Psoas muscle (tissue), 8 donors: ENCODE results near the gene MTOR. TPM values are rescaled to one million over a fixed set of nuclear protein-coding genes. Genes with fewer than 3 reads are reported as not detected.

ENCODE experiments used
- ATAC-seq, 4 donors: fragments of 200-7000 bp; cut with Tn5 transposase; one replicate each; pipeline ENCODE4 v1.9.1; 2020; ENCODE audit warnings: moderate library complexity in 3 of 4, mild to moderate bottlenecking in 2 of 4
- DNase-seq, 2 donors: peaks; one replicate each; pipeline ENCODE4 v3.0.0-alpha.2; 2020
- H3K27ac ChIP-seq: fragments of 200-600 bp; one replicate; pipeline ENCODE4 v1.8.0; 2022
- H3K27me3 ChIP-seq, 3 donors: fragments of 200-600 bp in 1 of 3; one replicate each; pipeline versions ENCODE4 v1.6.1 to v1.8.0; 2013 to 2022; ENCODE audit warnings: low read length in 2 of 3, mild to moderate bottlenecking in 2 of 3, moderate library complexity in 1 of 3; ENCODE audit not compliant: insufficient read depth in 3 of 3
- H3K36me3 ChIP-seq, 2 donors: fragments of 200-600 bp in 1 of 2; one replicate each; pipeline versions ENCODE4 v1.6.1 to v1.8.0; 2013 to 2022; ENCODE audit warnings: low read depth in 1 of 2, mild to moderate bottlenecking in 1 of 2, moderate library complexity in 1 of 2; ENCODE audit not compliant: insufficient read depth in 1 of 2
- H3K4me1 ChIP-seq: fragments of 200-600 bp; one replicate; pipeline ENCODE4 v1.8.0; 2022
- H3K4me3 ChIP-seq: fragments of 200-600 bp; one replicate; pipeline ENCODE4 v1.8.0; 2022; ENCODE audit warnings: mild to moderate bottlenecking
- H3K9me3 ChIP-seq: fragments of 200-600 bp; one replicate; pipeline ENCODE4 v1.8.0; 2022
- WGBS, 3 donors: extraction: QIAGEN DNeasy Blood & Tissue Kit; methylation state at CpG; one replicate each; pipeline versions ENCODE4 v1.1.6 to v1.1.7; 2013; 5-methylcytosine and 5-hydroxymethylcytosine counted together
- intact Hi-C, 2 donors: fragments of 100-400 bp; cut with DNase I; formaldehyde crosslinking; loops; one replicate each; pipeline versions ENCODE4 v1.11.0 to v1.14.2; 2022
- polyA plus RNA-seq, 3 donors: library from polyadenylated mRNA; stranded (reverse); fragments of 200-250 nt; gene quantifications; one replicate each; pipeline ENCODE4 v1.2.3, GENCODE V29; 2013
- total RNA-seq, 4 donors: library from RNA; stranded (reverse); fragmentation: NEBNext Ultra II Directional in 2 of 4; extraction: Animal tissue kit (Norgen Biotek cat#: 25700) in 2 of 4; gene quantifications; one replicate each; pipeline versions ENCODE4 v1.2.1 to v1.2.4, GENCODE V29; 2021 to 2023
- TF ChIP-seq, protein P1 (sequence below): fragments of 200-600 bp; IDR thresholded peaks from one replicate; pipeline ENCODE4 v1.8.0; 2022; ENCODE audit warnings: antibody characterized with exemption
- donor health status: healthy with polysubstance abuse.
- donor health status: DM: no; HTN: no; CAD: no; lungs with moderate emphysema.
- donor health status: Bipolar disorder and iron deficiency.
- donor health status: healthy.
- donor health status: DM: yes; HTN: yes; CAD: no.
- donor health status: DM: no; HTN: no; CAD: no.
- donor health status: DM: no; HTN: no; CAD: no.
- donor health status: DM: yes; HTN: yes; CAD: no.

The MTOR gene
- total and polyA plus RNA-seq, 7 donors = 24.0 to 50.8 (median 44.0) TPM

DNA sequence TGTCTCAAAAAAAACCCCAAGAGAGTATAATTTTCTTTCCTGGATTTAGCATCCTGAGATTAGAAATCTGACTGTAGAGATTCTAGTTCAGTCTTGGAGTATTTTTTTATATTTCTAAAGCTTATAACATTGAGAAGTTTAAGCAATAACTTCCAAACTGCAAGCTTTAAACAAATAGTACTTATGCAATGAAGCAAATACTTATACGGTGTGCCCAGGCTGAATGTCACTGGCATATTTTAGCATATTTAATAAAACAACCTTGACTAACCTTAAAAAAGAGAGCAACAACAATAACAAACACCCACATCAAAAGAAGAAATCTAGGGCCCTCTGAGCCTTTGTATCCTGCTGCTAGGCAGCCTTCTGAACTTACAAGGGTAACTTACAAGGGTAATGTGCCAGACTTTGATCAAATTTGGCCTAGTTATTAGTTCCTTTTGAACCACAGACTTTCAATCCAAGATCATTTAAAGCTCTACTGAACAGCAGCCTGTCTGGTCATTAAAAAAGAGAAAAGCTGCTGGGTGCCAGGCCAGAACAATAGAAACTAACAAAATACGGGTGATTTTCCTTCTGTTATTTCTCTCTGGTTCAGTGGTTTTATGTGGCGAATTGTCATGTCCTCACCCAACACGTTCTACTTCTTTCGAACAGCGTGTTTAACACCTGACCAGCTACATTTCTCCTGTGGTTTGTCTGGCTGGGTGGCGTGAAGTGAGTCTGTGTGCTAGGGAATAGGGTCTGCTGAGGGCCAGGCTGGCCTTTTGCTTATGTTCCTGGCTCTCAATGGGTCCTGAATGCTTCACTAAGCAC, 16.2 kb downstream of the MTOR start:
- peak overlapping the region; percentile 67 for H3K27ac ChIP-seq
- no peaks in the 10 kb centered on the region for H3K9me3 ChIP-seq
- H3K4me1 ChIP-seq = no peaks in the 10 kb centered on the region
- TF ChIP-seq, protein P1, sequence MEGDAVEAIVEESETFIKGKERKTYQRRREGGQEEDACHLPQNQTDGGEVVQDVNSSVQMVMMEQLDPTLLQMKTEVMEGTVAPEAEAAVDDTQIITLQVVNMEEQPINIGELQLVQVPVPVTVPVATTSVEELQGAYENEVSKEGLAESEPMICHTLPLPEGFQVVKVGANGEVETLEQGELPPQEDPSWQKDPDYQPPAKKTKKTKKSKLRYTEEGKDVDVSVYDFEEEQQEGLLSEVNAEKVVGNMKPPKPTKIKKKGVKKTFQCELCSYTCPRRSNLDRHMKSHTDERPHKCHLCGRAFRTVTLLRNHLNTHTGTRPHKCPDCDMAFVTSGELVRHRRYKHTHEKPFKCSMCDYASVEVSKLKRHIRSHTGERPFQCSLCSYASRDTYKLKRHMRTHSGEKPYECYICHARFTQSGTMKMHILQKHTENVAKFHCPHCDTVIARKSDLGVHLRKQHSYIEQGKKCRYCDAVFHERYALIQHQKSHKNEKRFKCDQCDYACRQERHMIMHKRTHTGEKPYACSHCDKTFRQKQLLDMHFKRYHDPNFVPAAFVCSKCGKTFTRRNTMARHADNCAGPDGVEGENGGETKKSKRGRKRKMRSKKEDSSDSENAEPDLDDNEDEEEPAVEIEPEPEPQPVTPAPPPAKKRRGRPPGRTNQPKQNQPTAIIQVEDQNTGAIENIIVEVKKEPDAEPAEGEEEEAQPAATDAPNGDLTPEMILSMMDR = no peak
- intact Hi-C loops = loop anchor here in 1 of 2 donors (10.0 kb wide), 1 partner anchor 399 kb away; no protein-coding TSS in a partner anchor
- H3K36me3 ChIP-seq = peaks cover 15 to 80% of the 10 kb centered on the region in 2 donors
- H3K27me3 ChIP-seq = no peaks in the 10 kb centered on the region
- DNase-seq (no peak), ATAC-seq (no peak)
- 90 to 94% (median 91%) methylated on average over 7 of the region's 7 CpGs for WGBS, 3 donors
- H3K4me3 ChIP-seq = no peak overlapping the region

DNA sequence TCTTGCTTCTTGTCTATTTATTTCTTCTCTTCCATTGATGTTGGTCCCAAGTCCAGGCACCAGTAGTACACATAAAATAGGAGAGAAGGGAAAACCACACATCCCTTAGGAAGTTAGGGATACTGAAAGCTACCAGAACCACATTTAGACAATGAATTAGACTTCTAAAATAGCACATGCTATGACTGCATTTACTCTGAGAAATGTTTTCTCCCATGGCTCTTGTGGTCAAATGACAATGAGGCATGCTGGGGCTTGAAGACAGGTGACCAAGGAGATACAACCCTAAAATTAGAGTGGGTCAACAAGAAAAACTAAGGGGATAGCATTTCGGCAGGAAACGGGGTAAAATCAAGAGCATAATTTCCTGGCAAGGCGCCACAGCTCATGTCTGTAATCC, 17.1 kb downstream of the MTOR start:
- TF ChIP-seq, protein P1 = no peak
- intact Hi-C loops = loop anchor here in 1 of 2 donors (10.0 kb wide), 1 partner anchor 400 kb away; no protein-coding TSS in a partner anchor
- peak overlapping the region; percentile 67 for H3K27ac ChIP-seq
- no peaks in the 10 kb centered on the region for H3K27me3 ChIP-seq
- no peak overlapping the region for H3K4me3 ChIP-seq
- DNase-seq (no peak), ATAC-seq (peak in 3 of 4 donors; percentile 42 to 66 (median 53))
- 61 to 80% (median 69%) methylated on average over 3 of the region's 3 CpGs for WGBS, 3 donors
- H3K4me1 ChIP-seq = no peaks in the 10 kb centered on the region
- no peaks in the 10 kb centered on the region for H3K9me3 ChIP-seq
- peaks cover 16 to 79% of the 10 kb centered on the region in 2 donors for H3K36me3 ChIP-seq

DNA sequence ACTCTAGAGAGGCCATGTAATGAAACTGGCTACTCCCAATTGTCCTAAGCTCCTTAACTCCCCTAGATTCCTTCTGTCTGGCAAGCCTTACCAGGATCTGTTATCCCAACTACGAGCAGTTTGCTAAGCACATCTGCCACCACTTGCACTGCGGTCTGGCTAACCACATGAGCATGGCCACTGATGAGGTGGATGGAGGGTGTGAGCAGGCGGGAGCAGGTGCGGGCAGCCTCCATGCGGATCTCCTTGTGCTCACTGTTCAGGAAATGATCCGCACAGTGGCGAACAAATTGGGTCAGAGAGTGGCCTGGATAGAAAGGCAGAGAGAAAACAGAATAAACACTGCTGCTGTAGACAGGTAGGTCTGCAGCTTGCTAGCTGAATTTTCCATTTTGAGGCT, 24.0 kb downstream of the MTOR start:
- ATAC-seq (no peak), DNase-seq (no peak)
- Histone ChIP-seq H3K27ac (peak overlapping the region; percentile 89), H3K4me1 (peaks cover 21% of the 10 kb centered on the region), H3K36me3 (peaks cover 10 to 88% of the 10 kb centered on the region in 2 donors), H3K4me3 (no peak overlapping the region), H3K27me3 (no peaks in the 10 kb centered on the region), H3K9me3 (no peaks in the 10 kb centered on the region)
- intact Hi-C loops = no loop called here
- TF ChIP-seq, protein P1 = no peak
- WGBS, 3 donors = 91 to 97% (median 91%) methylated on average over 7 of the region's 7 CpGs

DNA sequence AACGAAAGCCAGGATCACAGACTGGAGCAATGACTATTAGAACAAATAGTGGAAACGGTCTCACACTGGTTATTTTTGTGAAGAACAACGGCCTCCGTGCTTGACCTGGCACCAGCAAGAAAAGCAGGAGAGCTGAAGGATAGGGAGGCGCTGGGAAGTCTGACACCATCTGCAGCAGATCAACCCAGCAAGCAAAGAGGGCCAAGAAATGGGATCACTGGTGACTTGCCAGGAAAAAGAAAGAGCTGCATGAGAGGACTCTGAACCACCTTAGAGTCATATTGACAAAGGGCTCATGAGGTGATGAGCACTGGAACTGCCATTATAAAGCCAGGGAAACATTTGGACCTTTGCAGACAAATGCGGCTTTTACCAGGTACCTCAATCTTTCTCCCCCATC, 25.0 kb downstream of the MTOR start:
- ATAC-seq (peak; percentile 21 to 49 (median 34)), DNase-seq (no peak)
- WGBS, 3 donors = 29 to 45% (median 34%) methylated on average over 6 of the region's 6 CpGs
- intact Hi-C loops = no loop called here
- H3K27me3 ChIP-seq = no peaks in the 10 kb centered on the region
- peaks cover 21% of the 10 kb centered on the region for H3K4me1 ChIP-seq
- H3K27ac ChIP-seq = peak overlapping the region; percentile 89
- H3K36me3 ChIP-seq = peaks cover 10 to 88% of the 10 kb centered on the region in 2 donors
- no peaks in the 10 kb centered on the region for H3K9me3 ChIP-seq
- no peak overlapping the region for H3K4me3 ChIP-seq
- TF ChIP-seq, protein P1 = no peak
